GM19035 (cell line): ENCODE data around the gene OTOG.

Experiments used
- ATAC-seq: cut with Tn5 transposase; IDR thresholded peaks from one replicate; pipeline ENCODE4 v1.9.1; 2021; ENCODE audit not compliant: unreplicated experiment

OTOG gene

GRCh38 chr11:17692931-17693330 lies 145.9 kb downstream of the OTOG start:
- no peak for ATAC-seq

DNA sequence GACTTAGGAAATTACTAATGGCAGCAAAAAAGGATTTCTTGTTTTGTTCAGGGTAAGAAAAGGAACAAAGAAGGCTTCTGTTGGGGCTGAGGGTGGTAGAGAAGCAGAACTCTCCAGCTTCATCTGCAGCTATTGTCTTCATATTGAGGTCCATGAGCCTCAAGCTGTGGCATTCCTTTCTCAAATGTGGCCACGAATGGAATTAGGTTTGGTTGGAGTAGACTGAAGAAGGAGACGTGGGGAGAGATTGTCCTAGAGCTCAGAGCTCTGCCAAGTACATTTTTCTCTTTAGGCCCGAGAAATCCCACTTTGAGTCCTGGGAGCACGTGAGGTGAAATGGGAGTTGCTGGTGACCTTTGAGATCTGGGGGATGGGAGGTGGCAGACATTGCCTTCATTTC lies 146.5 kb downstream of the OTOG start:
- ATAC-seq: no peak

DNA sequence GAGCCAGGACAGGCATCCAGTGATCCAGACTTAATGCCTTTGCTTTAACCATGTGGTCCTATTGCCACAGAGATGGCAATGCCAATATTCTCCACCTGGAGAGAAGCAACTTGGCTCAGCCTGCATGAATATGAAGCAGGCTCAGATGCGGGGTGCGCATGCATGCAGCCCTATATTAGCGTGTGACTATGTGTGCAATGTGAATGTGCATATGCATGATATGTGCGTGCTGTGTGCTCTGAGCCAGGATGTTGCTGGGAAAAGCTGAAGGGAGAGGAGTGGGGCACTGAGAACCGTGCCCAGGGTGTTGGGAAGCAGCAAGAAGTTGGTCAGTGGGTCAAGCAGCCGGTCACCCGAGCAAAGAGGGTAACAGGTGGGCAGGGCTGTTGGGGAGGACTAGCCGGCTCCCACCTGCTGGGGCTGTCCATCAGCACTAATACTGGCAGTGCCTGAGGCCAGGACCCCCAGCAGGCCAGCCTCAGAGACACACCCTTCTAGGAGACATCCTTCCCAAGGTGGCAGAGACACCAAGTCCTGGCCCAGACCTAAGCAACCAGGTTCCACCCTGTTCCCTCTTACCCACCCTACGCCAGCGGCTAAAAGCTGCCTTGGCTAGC lies 147.5 kb downstream of the OTOG start:
- ATAC-seq: no peak

DNA sequence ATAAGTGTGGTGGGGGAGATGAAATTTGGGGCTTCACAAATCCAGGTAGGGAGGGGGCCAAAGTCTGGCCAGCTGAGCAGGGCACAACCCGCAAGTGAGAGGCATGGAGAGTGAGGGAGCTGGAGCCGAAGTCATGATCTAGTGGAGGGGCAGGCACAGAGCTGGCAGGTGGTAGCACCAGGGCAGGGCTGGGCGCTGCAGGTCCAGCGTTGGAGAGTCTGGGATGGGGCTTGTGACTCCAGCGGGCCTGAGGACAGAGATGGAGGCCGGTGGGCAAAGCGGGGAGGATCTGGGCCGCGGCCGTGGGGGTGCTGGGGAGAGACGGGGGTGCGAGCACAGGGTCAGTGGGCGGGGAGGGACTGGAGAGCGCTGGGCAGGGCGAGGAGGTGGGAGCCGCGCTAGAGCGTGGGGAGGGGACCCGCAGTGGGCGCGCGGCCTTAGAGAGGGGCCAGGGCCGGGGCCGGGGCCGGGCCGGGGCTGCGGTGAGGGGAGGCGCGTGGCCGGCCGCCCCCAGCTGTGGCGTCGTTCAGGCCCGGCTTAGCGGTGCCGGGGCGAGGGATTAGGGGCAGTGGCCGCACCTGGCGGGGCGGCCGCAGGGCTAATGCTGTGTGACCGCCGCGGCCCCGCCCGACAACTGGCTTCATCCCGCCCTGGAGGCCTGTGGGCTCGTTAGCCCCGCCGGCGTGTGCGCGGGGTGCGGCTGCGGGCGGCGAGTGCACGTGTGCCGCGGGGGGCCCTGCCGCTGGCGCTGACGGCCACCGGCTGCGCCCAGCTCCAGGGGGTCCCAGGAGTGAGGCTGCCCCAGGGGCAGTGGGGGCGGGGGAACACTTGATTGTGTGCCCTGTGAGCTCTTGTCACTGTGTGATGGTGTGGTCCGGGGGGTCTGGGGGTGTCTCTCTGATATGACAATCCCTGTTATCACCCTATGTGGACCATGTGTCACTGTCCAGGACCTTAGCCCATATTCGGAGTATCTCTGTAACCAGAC lies 148.7 kb downstream of the OTOG start:
- ATAC-seq: no peak

GRCh38 chr11:17696741-17697140 lies 149.7 kb downstream of the OTOG start:
- no peak for ATAC-seq
